MCF 10A (cell line): ENCODE data around the gene LRRC37A2. TPM values are rescaled to one million over a fixed set of nuclear protein-coding genes. Genes with fewer than 3 reads are reported as not detected.
"Not testable (repeated sequence)": the region's sequence is repeated elsewhere in the genome, so short reads cannot be mapped to it uniquely, and the experiment has no call there.

Source experiments
- BruUV-seq: library from RNA; stranded (reverse); fragments of 400-500 nt; replicated peaks from 2 replicates; lab custom pipeline; 2021; lab: Mats Ljungman, UMichigan
- CTCF ChIA-PET: fragments of 300-600 bp; sonication (Branson Sonifier 250); formaldehyde crosslinking; extraction: SDS; loops from one replicate; lab custom pipeline; 2021; ENCODE audit warnings: antibody characterized with exemption, inconsistent platforms; lab: Yijun Ruan, JAX
- POLR2A ChIA-PET: fragments of 300-600, 350-650 bp; sonication (Branson Sonifier 250); formaldehyde crosslinking; extraction: SDS; loops from one replicate; lab custom pipeline; 2020; ENCODE audit warnings: antibody characterized with exemption, inconsistent platforms; lab: Yijun Ruan, JAX
- DNase-seq: peaks from one replicate; pipeline ENCODE4 v3.0.0-alpha.2; 2018; ENCODE audit not compliant: unreplicated experiment
- H3K27ac Mint-ChIP-seq: one replicate; pipeline ENCODE4 v1.8.0; 2022; ENCODE audit warnings: mild to moderate bottlenecking, low read depth, mixed read lengths; ENCODE audit not compliant: unreplicated experiment
- H3K27me3 Mint-ChIP-seq: one replicate; pipeline ENCODE4 v1.8.0; 2022; ENCODE audit warnings: mixed read lengths; ENCODE audit not compliant: insufficient read depth, unreplicated experiment
- H3K36me3 Mint-ChIP-seq: one replicate; pipeline ENCODE4 v1.8.0; 2022; ENCODE audit warnings: mild to moderate bottlenecking, moderate library complexity, mixed read lengths; ENCODE audit not compliant: insufficient read depth, unreplicated experiment
- H3K4me1 Mint-ChIP-seq: one replicate; pipeline ENCODE4 v1.8.0; 2022; ENCODE audit warnings: mixed read lengths; ENCODE audit not compliant: insufficient read depth, unreplicated experiment
- H3K4me3 Mint-ChIP-seq: one replicate; pipeline ENCODE4 v1.8.0; 2022; ENCODE audit warnings: mild to moderate bottlenecking, moderate library complexity, mixed read lengths; ENCODE audit not compliant: unreplicated experiment
- H3K9me3 Mint-ChIP-seq: one replicate; pipeline ENCODE4 v1.8.0; 2022; ENCODE audit warnings: mixed read lengths; ENCODE audit not compliant: unreplicated experiment
- intact Hi-C: fragments of 100-400 bp; cut with micrococcal nuclease; formaldehyde crosslinking; loops from 2 replicates; pipeline ENCODE4 v1.14.1; 2022
- total RNA-seq: library from RNA; stranded (reverse); gene quantifications from 2 replicates; pipeline ENCODE4 v1.2.3, GENCODE V29; 2022

LRRC37A2 gene
- total RNA-seq, 1 experiment from 2014 or later: 6.1 TPM

DNA sequence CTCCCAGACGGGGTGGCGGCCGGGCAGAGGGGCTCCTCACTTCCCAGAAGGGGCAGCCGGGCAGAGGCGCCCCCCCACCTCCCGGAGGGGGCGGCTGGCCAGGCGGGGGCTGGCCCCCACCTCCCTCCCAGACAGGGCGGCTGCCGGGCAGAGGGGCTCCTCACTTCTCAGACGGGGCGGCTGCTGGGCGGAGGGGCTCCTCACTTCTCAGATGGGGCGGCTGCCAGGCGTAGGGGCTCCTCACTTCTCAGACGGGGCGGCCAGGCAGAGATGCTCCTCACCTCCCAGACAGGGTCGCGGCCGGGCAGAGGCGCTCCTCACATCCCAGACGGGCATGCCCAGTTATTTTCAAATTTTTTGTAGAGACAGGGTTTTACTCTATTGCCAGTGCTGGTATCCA is 22.4 kb downstream of the LRRC37A2 start:
- H3K9me3 Mint-ChIP-seq, H3K27ac Mint-ChIP-seq, CTCF ChIA-PET, intact Hi-C loops, BruUV-seq, H3K36me3 Mint-ChIP-seq, H3K27me3 Mint-ChIP-seq, H3K4me3 Mint-ChIP-seq, H3K4me1 Mint-ChIP-seq, POLR2A ChIA-PET, DNase-seq: not testable (repeated sequence)

DNA sequence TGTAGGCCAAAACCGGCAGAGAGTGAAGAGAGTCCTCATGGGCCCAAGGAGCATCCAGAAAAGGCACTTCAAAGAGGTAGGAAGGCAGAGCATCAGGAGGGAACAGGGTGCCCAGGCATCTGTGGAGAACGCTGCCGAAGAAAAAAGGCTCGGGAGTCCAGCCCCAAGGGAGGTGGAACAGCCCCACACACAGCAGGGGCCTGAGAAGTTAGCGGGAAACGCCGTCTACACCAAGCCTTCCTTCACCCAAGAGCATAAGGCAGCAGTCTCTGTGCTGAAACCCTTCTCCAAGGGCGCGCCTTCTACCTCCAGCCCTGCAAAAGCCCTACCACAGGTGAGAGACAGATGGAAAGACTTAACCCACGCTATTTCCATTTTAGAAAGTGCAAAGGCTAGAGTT is 36.3 kb downstream of the LRRC37A2 start:
- H3K36me3 Mint-ChIP-seq: peaks cover 14% of the 10 kb centered on the region
- H3K4me3 Mint-ChIP-seq, BruUV-seq, H3K9me3 Mint-ChIP-seq, H3K27me3 Mint-ChIP-seq, intact Hi-C loops, POLR2A ChIA-PET, H3K4me1 Mint-ChIP-seq, DNase-seq, CTCF ChIA-PET, H3K27ac Mint-ChIP-seq: not testable (repeated sequence)

DNA sequence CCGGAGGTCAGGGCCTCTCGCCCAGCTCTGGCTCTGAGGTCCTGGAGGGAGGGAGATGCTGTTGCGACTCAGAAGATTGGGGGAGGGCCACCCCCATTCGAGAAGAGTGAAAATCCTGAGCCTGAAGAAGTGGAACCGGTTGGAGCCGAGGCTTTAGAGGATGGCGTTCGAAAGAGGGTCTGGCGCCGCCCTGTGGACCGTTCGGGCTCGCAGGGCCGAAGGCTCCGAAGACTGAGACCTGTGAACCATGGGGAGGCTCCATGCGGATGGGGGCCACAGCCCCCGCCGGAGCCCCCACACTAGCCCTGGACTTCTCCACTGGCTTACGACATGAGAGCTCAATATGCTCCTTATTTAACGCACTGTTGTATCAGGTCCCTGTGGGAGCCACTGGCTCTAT is 46.9 kb downstream of the LRRC37A2 start:
- intact Hi-C loops, H3K4me3 Mint-ChIP-seq, BruUV-seq, POLR2A ChIA-PET, H3K27ac Mint-ChIP-seq, H3K4me1 Mint-ChIP-seq, DNase-seq, H3K9me3 Mint-ChIP-seq, CTCF ChIA-PET, H3K27me3 Mint-ChIP-seq, H3K36me3 Mint-ChIP-seq: not testable (repeated sequence)

- H3K36me3 Mint-ChIP-seq, H3K27me3 Mint-ChIP-seq, intact Hi-C loops, H3K9me3 Mint-ChIP-seq, H3K4me1 Mint-ChIP-seq, POLR2A ChIA-PET, DNase-seq, BruUV-seq, H3K4me3 Mint-ChIP-seq, H3K27ac Mint-ChIP-seq, CTCF ChIA-PET: not testable (repeated sequence)
Measured at GRCh38 chr17:46560048-46560447, 47.8 kb downstream of the LRRC37A2 start.

- CTCF ChIA-PET, H3K4me3 Mint-ChIP-seq, H3K36me3 Mint-ChIP-seq, intact Hi-C loops, BruUV-seq, H3K27ac Mint-ChIP-seq, DNase-seq, H3K27me3 Mint-ChIP-seq, H3K9me3 Mint-ChIP-seq, POLR2A ChIA-PET, H3K4me1 Mint-ChIP-seq: not testable (repeated sequence)
Measured at GRCh38 chr17:46566284-46566683, 54.0 kb downstream of the LRRC37A2 start.

GRCh38 chr17:46566980-46567379 is 54.7 kb downstream of the LRRC37A2 start:
- BruUV-seq, CTCF ChIA-PET, H3K4me3 Mint-ChIP-seq, H3K4me1 Mint-ChIP-seq, H3K27ac Mint-ChIP-seq, H3K36me3 Mint-ChIP-seq, H3K27me3 Mint-ChIP-seq, intact Hi-C loops, DNase-seq, H3K9me3 Mint-ChIP-seq, POLR2A ChIA-PET: not testable (repeated sequence)

DNA sequence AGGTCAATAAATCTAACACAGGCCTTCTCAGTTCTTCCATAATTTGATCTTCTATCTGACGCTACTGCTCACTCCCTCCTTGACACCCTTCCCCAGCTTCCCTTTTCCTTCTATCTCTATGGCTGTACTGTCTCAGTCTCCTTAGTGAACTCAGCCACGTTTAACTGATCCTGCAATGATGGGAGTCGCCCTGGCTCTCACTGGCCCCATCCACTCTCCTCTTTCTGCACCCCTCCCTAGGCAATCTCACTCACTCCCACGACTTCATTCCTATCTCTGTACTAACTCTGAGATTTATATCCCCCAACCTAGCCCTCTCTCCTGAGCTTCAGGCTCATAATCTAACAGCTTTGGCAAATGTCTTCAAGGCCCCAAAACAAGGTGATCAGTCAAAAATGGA is 59.5 kb downstream of the LRRC37A2 start:
- BruUV-seq, H3K27me3 Mint-ChIP-seq, CTCF ChIA-PET, H3K9me3 Mint-ChIP-seq, intact Hi-C loops, H3K27ac Mint-ChIP-seq, H3K4me3 Mint-ChIP-seq, H3K4me1 Mint-ChIP-seq, POLR2A ChIA-PET, H3K36me3 Mint-ChIP-seq, DNase-seq: not testable (repeated sequence)

DNA sequence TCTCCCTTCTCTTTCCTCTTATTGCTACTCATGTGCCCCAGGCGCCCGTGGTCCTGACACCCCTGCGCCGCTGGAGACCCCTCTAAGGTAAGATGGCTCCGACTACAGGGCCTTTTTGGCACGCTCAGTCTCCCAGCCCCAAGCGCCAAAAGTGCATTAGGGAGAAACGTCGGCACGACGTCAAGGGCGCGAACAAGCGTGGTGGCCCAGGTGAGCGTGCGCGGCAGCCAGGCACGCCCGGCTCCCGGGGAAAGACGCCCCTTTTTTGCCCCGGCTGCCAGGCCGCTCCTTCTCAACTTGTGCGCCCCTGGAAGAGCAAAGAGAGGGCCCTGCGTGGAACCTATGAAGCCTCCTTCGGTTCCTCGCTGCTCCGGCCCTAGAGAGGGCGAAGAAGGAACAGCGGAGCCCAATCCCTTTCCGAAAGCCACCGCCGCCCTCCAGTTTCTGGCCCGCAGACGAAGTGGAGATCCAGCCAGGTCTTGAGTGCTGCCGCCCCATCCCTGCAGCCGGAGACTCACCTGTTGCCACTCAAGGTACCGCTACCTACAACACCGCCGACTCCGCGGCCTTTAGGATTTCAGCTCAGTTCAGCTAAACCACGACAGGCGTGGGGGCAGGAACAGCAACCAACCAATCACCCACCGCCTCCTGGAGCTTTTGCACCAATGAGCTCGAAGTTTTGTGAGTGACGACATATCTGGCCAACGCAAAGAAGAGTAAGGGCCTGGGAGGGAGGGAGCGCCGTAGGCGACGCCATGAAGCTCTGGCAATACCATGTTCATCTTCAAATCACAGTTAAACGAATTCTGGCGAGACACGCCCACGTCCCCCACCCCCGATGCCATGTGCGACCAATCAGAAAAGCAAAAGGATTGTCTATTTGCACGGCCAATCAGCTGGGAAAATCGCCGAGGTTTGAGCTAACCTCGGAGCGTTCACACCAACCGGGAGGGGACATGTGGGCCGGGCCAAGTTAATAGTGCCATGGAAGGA is 67.1 kb downstream of the LRRC37A2 start, which contains the start of gene ARL17A:
ARL17A (minus strand) TSS at position 609 of the 993 bp plus-strand sequence. CDS start 3,369 bp downstream, outside the sequence.
- CTCF ChIA-PET, POLR2A ChIA-PET, H3K9me3 Mint-ChIP-seq, H3K4me1 Mint-ChIP-seq, H3K27ac Mint-ChIP-seq, intact Hi-C loops, H3K27me3 Mint-ChIP-seq, DNase-seq, H3K36me3 Mint-ChIP-seq: not testable (repeated sequence)
- TSS peak; percentile 63 for BruUV-seq
- H3K4me3 Mint-ChIP-seq: peak within 1 kb of the TSS; percentile 44

DNA sequence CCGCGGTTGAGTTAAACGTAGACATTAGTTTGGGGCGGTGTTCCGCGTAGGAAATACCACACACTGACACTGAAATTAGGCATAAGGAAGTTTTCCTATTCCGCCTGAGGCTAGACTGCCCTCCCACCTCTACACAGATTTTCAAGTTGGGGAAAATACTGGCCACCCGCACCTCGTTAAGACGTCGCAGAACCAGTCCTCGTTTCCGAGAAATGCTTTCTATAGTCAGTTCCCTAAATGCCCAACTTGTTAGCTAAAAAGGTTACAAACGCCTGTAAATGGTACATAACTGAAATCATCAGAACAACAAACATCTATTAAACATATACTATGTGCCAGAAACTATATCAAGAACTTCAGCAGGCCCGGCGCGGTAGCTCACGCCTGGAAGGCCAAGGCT is 67.8 kb downstream of the LRRC37A2 start:
- H3K9me3 Mint-ChIP-seq, intact Hi-C loops, DNase-seq, H3K36me3 Mint-ChIP-seq, H3K27ac Mint-ChIP-seq, POLR2A ChIA-PET, CTCF ChIA-PET, H3K27me3 Mint-ChIP-seq, H3K4me1 Mint-ChIP-seq: not testable (repeated sequence)
- TSS peak; percentile 82 for BruUV-seq
- peak overlapping the region; percentile 44 for H3K4me3 Mint-ChIP-seq
